GM19240 (cell line): Measurements from ENCODE around the gene CNTNAP5.

Experiments
- DNase-seq: peaks from one replicate; pipeline ENCODE4 v3.0.0; 2011; ENCODE audit warnings: low spot score; ENCODE audit not compliant: insufficient read length

The CNTNAP5 gene

GRCh38 chr2:124025171-124025580, at the start of gene CNTNAP5:
Gene CNTNAP5 (plus strand): TSS chr2:124025287. CDS start chr2:124025651, 364 bp downstream.
- DNase-seq, result no peak

- no peak for DNase-seq
These were observed 48.9 kb upstream of the CNTNAP5 start for GRCh38 chr2:123976054-123976648.

- DNase-seq, result no peak
These were observed 31.3 kb upstream of the CNTNAP5 start for GRCh38 chr2:123993728-123994323.

DNA sequence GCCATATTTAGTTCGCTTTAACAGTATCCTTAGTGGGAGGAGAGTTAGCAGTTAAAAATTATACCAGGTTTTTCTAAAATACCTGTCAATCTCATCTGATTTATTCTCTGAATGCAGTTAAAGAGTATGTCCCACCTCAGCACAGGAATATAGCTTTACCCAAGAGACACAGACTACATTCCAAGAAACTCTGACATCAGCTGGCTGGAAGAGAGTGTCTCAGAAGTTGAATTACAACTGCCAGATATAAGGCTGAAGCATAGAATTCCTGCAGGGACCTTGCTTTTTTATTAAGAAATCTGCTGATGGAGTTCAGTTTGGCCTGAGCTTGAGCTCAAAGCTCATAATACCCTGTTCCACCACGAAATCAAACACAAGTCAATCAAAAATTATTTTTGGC, 25.4 kb upstream of the CNTNAP5 start:
- DNase-seq, result no peak

- DNase-seq, result no peak
These were observed 23.2 kb upstream of the CNTNAP5 start for GRCh38 chr2:124001696-124002430.

DNA sequence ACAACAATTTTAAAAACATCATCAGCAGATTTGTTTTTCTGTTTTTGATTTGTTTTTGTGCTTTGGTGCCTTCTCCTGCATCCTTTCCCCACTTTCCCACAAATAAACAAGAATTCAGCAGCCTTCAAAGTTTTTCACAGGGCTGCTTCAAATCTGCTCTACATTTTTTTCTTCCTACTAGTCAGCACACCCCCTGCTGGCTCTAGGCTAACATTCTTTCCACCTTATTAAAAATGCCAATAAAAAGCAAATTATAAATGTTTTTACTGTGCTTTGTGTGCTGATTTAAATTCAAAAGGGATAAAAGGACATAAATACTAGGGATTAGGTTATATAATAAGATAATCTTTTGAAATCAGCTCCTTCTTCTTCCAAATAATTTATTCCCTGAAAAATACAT, 6.2 kb upstream of the CNTNAP5 start:
- no peak for DNase-seq

DNA sequence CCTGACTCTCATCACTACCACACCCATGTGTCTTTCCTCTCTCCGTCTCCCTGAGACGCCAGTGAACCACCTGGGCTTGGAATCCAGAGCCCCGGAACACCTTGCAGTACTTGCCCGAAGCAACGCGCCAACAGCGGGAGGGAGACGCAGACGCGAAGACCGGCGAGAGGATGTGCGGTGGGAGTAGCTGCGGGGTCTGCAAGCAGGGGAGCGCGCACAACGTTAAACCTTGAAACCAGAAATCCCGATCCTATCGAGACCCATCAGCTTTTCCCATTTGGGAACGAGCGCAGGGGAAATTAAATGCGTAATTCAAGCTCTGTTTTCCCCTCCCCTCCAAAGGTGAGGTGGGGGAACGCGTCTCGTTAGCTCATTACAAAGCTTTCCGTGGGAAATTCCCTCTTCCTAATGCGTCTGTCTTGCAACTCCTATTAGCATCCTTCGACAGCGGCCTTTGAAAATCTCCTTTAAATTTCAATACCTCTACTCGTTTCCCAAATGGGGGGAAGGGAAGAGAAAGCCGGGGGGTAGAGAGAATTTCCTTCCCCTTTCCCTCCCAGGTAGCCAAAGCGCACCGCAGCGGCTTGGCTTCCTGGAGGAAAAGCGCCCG, 421 bp upstream of the CNTNAP5 start:
- DNase-seq, result no peak

- DNase-seq, result no peak
These were observed 876 bp downstream of the CNTNAP5 start for GRCh38 chr2:124025891-124026434.

DNA sequence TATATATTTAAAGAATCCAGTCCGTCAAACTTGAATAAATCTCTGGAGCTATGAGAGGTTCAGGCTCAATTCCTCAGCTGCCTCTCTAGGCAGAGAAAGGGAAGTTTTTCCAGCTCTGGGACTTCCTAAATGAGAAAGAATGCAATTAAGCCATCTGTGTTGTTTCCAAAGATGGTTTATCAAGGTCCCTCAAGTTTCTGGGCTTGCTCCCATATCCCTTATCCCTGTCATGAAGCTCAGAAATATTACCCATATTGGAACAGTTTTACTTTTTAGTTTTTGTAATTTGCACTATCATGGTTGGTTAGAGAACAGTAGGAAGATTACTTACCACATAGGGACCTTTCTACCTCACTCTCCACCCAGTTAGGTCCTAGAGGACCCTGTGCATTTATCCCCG, 1.4 kb downstream of the CNTNAP5 start:
- DNase-seq, result no peak

DNA sequence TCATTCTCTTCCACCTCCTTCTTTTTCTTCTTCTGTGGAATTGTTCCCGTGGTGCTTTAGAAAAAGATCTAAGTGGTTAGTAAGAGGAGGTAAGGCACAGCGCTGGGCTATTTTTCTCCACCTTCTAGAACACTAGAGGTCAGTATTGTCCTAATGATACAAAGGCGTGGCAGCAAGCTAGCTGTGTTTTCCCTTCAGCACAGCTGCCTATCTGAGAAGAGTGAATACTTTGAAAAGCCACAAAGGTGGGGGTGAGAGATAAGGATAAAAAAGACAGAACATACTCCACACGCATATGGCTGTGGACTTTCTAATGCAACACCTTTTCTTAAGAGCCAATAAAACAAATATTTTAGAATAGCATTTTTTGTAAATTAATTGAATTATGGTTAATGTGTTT, 2.1 kb downstream of the CNTNAP5 start:
- peak; percentile 4 for DNase-seq

DNA sequence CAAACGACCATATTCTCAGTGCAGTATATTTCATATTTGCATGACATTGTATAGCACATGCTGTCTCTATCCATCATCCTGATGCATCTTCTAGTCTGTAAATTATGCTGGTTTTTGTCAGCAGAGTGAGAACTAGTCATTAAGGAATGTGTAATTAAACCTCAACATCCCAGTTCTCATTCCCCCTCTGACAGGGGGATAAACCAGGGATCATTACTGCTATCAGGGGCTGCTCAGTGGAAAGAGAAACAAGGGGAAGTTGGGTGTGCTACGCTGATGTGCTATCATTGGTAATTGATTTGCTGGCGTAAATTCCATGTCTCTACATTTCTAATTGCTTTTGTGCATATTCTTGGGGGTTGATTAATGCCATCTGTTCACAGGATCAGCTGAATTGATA, 7.7 kb downstream of the CNTNAP5 start:
- DNase-seq, result no peak

- no peak for DNase-seq
These were observed 9.2 kb downstream of the CNTNAP5 start for GRCh38 chr2:124034265-124034664.

- no peak for DNase-seq
These were observed 9.9 kb downstream of the CNTNAP5 start for GRCh38 chr2:124035001-124035400.

DNA sequence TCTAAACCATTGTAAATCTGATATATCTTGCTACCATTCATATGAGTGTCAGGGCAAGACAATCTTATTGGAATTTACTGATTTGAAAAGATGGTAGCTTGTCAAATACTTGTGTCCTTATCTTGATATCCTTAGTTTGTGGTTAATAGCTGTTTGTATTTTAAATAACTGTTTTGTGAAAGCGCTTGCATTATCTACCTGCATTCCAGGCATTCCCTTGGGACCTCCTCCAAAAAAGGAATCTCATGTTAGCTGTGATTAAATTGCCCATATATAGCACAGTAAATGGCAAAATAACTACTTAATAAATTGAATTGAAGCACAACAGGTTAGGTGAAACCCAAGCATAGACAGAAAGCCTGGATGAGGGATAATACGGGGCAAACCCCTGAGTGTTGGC, 13.9 kb downstream of the CNTNAP5 start:
- no peak for DNase-seq

DNA sequence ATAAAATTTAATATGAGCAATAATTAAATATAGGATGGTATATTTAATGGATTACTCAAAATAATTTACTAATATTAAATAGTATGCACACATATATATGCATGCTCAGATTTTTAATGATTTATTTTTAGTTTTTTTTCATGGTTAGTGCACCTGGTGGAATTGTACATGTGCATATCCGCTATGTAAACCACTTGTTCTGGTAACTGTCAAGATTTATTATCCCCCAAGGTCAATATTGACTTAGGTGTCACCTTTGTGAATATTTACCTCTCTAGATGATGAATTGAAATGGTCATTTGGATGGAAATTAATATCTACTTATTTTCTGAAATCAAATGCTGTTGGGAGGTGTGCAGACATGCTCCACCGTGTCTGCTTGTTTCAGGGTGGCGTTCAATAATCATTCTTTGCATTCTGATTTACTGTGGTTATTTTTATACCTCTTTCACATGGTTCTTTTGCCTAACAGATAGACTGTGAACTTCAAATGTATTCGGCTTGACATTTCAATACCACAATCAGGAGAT, 14.7 kb downstream of the CNTNAP5 start:
- DNase-seq, result no peak

DNA sequence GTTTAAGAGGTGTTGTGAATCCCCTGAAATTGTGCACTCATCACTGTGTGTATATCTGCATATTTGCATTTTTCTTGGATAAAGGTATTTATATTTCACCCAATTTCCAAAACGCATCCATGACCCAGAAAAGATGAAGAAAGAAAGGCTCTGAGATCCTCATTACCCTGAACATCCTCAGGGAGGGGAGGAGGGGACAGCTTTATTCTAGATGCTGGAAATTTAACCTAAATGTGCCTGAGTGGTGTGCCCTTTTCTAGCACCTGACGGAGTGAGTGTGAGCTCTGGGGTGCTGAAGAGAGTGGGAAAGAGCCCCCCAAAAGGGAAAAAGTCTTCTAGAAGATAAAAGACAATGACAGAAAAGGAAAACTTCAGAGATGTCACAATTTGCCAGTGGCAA, 20.8 kb downstream of the CNTNAP5 start:
- no peak for DNase-seq

- DNase-seq, result no peak
These were observed 21.2 kb downstream of the CNTNAP5 start for GRCh38 chr2:124046332-124046731.

- DNase-seq, result no peak
These were observed 23.0 kb downstream of the CNTNAP5 start for GRCh38 chr2:124048102-124048501.

- no peak for DNase-seq
These were observed 23.6 kb downstream of the CNTNAP5 start for GRCh38 chr2:124048664-124049063.

- no peak for DNase-seq
These were observed 24.0 kb downstream of the CNTNAP5 start for GRCh38 chr2:124049136-124049535.

DNA sequence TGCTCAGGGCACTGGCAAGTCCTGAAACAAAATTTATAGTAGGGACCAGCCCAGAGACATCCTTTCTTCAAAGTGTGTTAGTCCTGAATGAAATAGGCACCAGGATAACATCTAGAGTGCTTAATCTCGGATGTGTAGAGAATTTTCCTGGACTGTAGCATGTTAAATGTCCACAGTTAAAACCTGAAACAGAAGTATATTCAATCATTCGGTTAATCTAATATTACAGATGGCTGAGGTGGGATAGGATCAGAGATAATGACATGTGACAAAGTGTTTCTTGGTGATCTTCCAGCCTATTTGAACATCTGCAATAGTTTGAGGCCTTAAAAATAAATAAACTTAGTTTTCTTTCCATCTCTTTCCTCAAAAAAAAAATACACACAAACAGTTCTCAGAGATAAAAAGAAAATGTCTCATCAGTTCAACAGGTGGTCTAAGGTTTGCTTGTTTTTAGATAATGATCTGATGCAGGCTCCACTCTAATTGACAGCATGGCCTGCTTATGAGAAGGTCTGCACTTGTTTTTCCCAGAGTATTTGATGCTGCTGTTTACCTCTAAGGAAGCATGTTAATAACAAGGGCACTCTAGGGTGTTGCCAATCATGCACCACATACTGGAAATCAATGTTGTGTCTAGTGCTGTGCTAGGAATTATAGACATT, 25.9 kb downstream of the CNTNAP5 start:
- DNase-seq, result no peak
